ENCODE measurements around the gene VAMP5. TPM values are rescaled to one million over a fixed set of nuclear protein-coding genes. Genes with fewer than 3 reads are reported as not detected.
A peak's percentile ranks its signal among the peaks of the same experiment; 100 is the strongest.

VAMP5 gene
- total and polyA plus RNA-seq, 2 donors (not counting 1 experiment from before 2014, with no cell fraction given) = 16.9 to 28.6 TPM

DNA sequence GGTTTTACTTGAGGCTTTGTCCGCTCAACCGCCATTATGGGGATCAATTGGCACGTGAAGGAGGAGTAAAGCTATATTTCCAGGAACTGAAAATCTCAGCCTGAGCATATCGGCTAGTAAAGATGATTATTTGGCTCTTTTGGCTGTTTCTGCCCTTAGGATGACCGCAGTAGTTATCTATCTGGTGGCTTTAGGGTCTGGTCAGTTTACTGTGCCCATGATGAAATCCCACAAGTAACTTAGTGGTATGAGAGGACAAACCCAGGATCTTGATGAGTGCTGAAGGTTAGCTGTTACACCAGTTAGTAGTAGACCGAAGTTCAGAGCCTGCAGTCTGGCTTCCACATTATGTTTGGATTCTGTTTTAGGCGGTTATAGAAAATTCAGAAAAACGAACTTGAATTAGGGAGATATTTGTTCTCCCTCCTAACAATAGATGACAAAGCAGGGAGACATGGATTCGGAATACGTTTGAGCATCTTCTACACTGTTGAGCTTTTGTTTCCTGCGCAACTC is 44.0 kb upstream of the VAMP5 start:
- Histone ChIP-seq H3K4me3 (ENCODE audit: control extremely low read depth in 1 of 5, extremely low read depth in 1 of 5, insufficient read depth in 1 of 5, low read depth in 2 of 5, low read length in 4 of 5) (peak overlapping the region; percentile 78 to 99 (median 92)), H3K36me3 (replicated peaks in 1 of 2; ENCODE audit: control extremely low read depth in 1 of 2, control insufficient read depth in 1 of 2, extremely low read depth in 1 of 2, insufficient read depth in 2 of 2, low read length in 1 of 2) (peaks cover 10 to 38% of the 10 kb centered on the region in 2 experiments), H3K9ac (ENCODE audit: low read length) (peak overlapping the region; percentile 82), H3K27ac (ENCODE audit: low read length in 2 of 2) (peak overlapping the region; percentile 81 to 89), H4K20me1 (ENCODE audit: control insufficient read depth, insufficient read depth, low read length, poor library complexity, severe bottlenecking) (peaks cover 20% of the 10 kb centered on the region), H3K4me1 (ENCODE audit: control insufficient read depth in 2 of 2, insufficient read depth in 2 of 2, low read length in 2 of 2) (peaks cover 21 to 30% of the 10 kb centered on the region in 2 donors), H3K9me3 (ENCODE audit: control extremely low read depth in 1 of 3, control insufficient read depth in 2 of 3, insufficient read depth in 1 of 3, low read length in 2 of 3) (no peaks in the 10 kb centered on the region), H2AFZ (ENCODE audit: insufficient read depth, low read depth, low read length, poor library complexity, severe bottlenecking) (peak overlapping the region; percentile 91), H3K4me2 (replicated peaks; ENCODE audit: low read depth, low read length, poor library complexity, severe bottlenecking) (peak overlapping the region; percentile 83), H3K79me2 (ENCODE audit: control insufficient read depth, insufficient read depth, low read length) (peaks cover 25% of the 10 kb centered on the region), H3K27me3 (replicated peaks in 1 of 4; ENCODE audit: control extremely low read depth in 1 of 4, control insufficient read depth in 3 of 4, insufficient read depth in 4 of 4, low read length in 3 of 4) (no peaks in the 10 kb centered on the region)
- POLR2A ChIA-PET = interaction anchor here (0.6 to 3.5 kb wide), 10 partner anchors 10 to 213 kb away, joined by 3 to 39 read pairs (median 16); partner anchors contain the start of genes GGCX, RNF181, SH2D6 and TGOLN2
- peak overlapping the region; percentile 98 for H3K4me3 Mint-ChIP-seq
- no peaks in the 10 kb centered on the region for H3K27me3 Mint-ChIP-seq
- DNase-seq = no peak
- WGBS (ENCODE audit: insufficient coverage) = 5% methylated on average over 6 of the region's 11 CpGs
- peak overlapping the region; percentile 99 for H3K27ac Mint-ChIP-seq
- intact Hi-C loops (cut with micrococcal nuclease) = no loop called here
- TF ChIP-seq, protein P1, sequence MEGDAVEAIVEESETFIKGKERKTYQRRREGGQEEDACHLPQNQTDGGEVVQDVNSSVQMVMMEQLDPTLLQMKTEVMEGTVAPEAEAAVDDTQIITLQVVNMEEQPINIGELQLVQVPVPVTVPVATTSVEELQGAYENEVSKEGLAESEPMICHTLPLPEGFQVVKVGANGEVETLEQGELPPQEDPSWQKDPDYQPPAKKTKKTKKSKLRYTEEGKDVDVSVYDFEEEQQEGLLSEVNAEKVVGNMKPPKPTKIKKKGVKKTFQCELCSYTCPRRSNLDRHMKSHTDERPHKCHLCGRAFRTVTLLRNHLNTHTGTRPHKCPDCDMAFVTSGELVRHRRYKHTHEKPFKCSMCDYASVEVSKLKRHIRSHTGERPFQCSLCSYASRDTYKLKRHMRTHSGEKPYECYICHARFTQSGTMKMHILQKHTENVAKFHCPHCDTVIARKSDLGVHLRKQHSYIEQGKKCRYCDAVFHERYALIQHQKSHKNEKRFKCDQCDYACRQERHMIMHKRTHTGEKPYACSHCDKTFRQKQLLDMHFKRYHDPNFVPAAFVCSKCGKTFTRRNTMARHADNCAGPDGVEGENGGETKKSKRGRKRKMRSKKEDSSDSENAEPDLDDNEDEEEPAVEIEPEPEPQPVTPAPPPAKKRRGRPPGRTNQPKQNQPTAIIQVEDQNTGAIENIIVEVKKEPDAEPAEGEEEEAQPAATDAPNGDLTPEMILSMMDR (IDR thresholded peaks at IDR 0.05) = no peak
- no peak for TF ChIP-seq EZH2 (IDR thresholded peaks at IDR 0.05; ENCODE audit: borderline replicate concordance, insufficient read depth, low read depth, low read length, poor library complexity, severe bottlenecking)
- no peak for ATAC-seq (ENCODE audit: low read depth)
- CTCF ChIA-PET = interaction anchor here (1.0 to 7.8 kb wide), 7 partner anchors 11 to 240 kb away, joined by 3 to 104 read pairs (median 4); partner anchors contain the start of gene TGOLN2
- H3K9me3 Mint-ChIP-seq (ENCODE audit: insufficient read depth) = no peaks in the 10 kb centered on the region
- peaks cover 37% of the 10 kb centered on the region for H3K4me1 Mint-ChIP-seq

- H3K79me2 ChIP-seq (ENCODE audit: control insufficient read depth, insufficient read depth, low read length) = peaks cover 25% of the 10 kb centered on the region
- Mint-ChIP-seq H3K4me3 (peak overlapping the region; percentile 19), H3K9me3 (ENCODE audit: insufficient read depth) (no peaks in the 10 kb centered on the region), H3K27me3 (no peaks in the 10 kb centered on the region), H3K4me1 (peaks cover 37% of the 10 kb centered on the region), H3K27ac (no peak overlapping the region)
- H3K9me3 ChIP-seq (ENCODE audit: control extremely low read depth in 1 of 3, control insufficient read depth in 2 of 3, insufficient read depth in 1 of 3, low read length in 2 of 3) = no peaks in the 10 kb centered on the region
- no peaks in the 10 kb centered on the region for H3K27me3 ChIP-seq (replicated peaks in 1 of 4; ENCODE audit: control extremely low read depth in 1 of 4, control insufficient read depth in 3 of 4, insufficient read depth in 4 of 4, low read length in 3 of 4)
- peaks cover 10 to 48% of the 10 kb centered on the region in 2 experiments for H3K36me3 ChIP-seq (replicated peaks in 1 of 2; ENCODE audit: control extremely low read depth in 1 of 2, control insufficient read depth in 1 of 2, extremely low read depth in 1 of 2, insufficient read depth in 2 of 2, low read length in 1 of 2)
- H2AFZ ChIP-seq (ENCODE audit: insufficient read depth, low read depth, low read length, poor library complexity, severe bottlenecking) = no peak overlapping the region
- H3K4me1 ChIP-seq (ENCODE audit: control insufficient read depth in 2 of 2, insufficient read depth in 2 of 2, low read length in 2 of 2) = peaks cover 21 to 30% of the 10 kb centered on the region in 2 donors
- 89% methylated on average over 2 of the region's 4 CpGs for WGBS (ENCODE audit: insufficient coverage)
- H3K4me2 ChIP-seq (replicated peaks; ENCODE audit: low read depth, low read length, poor library complexity, severe bottlenecking) = no peak overlapping the region
- POLR2A ChIA-PET = interaction anchor here (0.5 to 3.4 kb wide), 3 partner anchors 9 to 177 kb away, joined by 3 to 30 read pairs (median 3); partner anchors contain the start of gene GGCX
- intact Hi-C loops (cut with micrococcal nuclease) = no loop called here
- ATAC-seq (ENCODE audit: low read depth) = no peak
- peak overlapping the region in 1 of 2 donors; percentile 8 for H3K27ac ChIP-seq (ENCODE audit: low read length in 2 of 2)
- CTCF ChIA-PET = interaction anchor here (0.6 to 7.8 kb wide), 5 partner anchors 10 to 242 kb away, joined by 3 to 104 read pairs (median 5); no protein-coding TSS in a partner anchor
- DNase-seq = no peak
- H3K9ac ChIP-seq (ENCODE audit: low read length) = peak overlapping the region; percentile 82
- TF ChIP-seq, protein P1 (IDR thresholded peaks at IDR 0.05) = no peak
- no peak for TF ChIP-seq EZH2 (IDR thresholded peaks at IDR 0.05; ENCODE audit: borderline replicate concordance, insufficient read depth, low read depth, low read length, poor library complexity, severe bottlenecking)
- no peak overlapping the region for H3K4me3 ChIP-seq (ENCODE audit: control extremely low read depth in 1 of 5, extremely low read depth in 1 of 5, insufficient read depth in 1 of 5, low read depth in 2 of 5, low read length in 4 of 5)
- H4K20me1 ChIP-seq (ENCODE audit: control insufficient read depth, insufficient read depth, low read length, poor library complexity, severe bottlenecking) = peaks cover 20% of the 10 kb centered on the region
These were observed 43.0 kb upstream of the VAMP5 start for GRCh38 chr2:85541262-85541661.

Data from B cell (primary cell).